Keratinocyte (primary cell): ENCODE data around the gene FOXO1. TPM values are rescaled to one million over a fixed set of nuclear protein-coding genes. Genes with fewer than 3 reads are reported as not detected.

Experiments
- DNase-seq: peaks from one replicate; pipeline ENCODE4 v3.0.0-alpha.2; 2011; ENCODE audit warnings: low read depth, missing footprints, low spot score
- FAIRE-seq: peaks from 2 replicates; lab custom pipeline; 2011; peaks lifted over from hg19 to GRCh38; lab: Jason Lieb, UNC
- H2AFZ ChIP-seq: 2 replicates; pipeline ENCODE4 v1.6.0; 2012; ENCODE audit warnings: low read length, control low read depth, inconsistent platforms; ENCODE audit not compliant: control insufficient read depth
- H3K27ac ChIP-seq: 2 replicates; pipeline ENCODE4 v1.5.1; 2011; ENCODE audit warnings: low read length; ENCODE audit not compliant: control insufficient read depth, insufficient read depth
- H3K27me3 ChIP-seq: 3 replicates; pipeline ENCODE4 v1.6.0; 2011; ENCODE audit warnings: low read length; ENCODE audit not compliant: control insufficient read depth, insufficient read depth; ENCODE audit errors: extremely low read depth
- H3K36me3 ChIP-seq, 2 experiments: 2 replicates in 1 of 2; 3 replicates in 1 of 2; pipeline ENCODE4 v1.5.1; 2011; ENCODE audit warnings: low read length in 2 of 2, mild to moderate bottlenecking in 1 of 2; ENCODE audit not compliant: control insufficient read depth in 2 of 2, insufficient read depth in 2 of 2; ENCODE audit errors: extremely low read depth in 1 of 2
- H3K4me1 ChIP-seq: 3 replicates; pipeline ENCODE4 v1.5.1; 2011; ENCODE audit warnings: low read length; ENCODE audit not compliant: control insufficient read depth, insufficient read depth; ENCODE audit errors: extremely low read depth
- H3K4me2 ChIP-seq: 3 replicates; pipeline ENCODE4 v1.6.0; 2011; ENCODE audit warnings: low read depth, low read length; ENCODE audit not compliant: control insufficient read depth, insufficient read depth; ENCODE audit errors: extremely low read depth
- H3K4me3 ChIP-seq, 3 experiments: fragments of 200-600 bp in 1 of 3; sonication (generic) in 1 of 3; 2 replicates in 2 of 3; 3 replicates in 1 of 3; pipeline ENCODE4 v1.5.1; 2011 to 2016; ENCODE audit warnings: low read length in 3 of 3, mild to moderate bottlenecking in 3 of 3, control low read depth in 2 of 3, inconsistent platforms in 1 of 3, low read depth in 1 of 3, mixed read lengths in 1 of 3, mixed run types in 1 of 3, moderate library complexity in 1 of 3; ENCODE audit not compliant: control insufficient read depth in 2 of 3, insufficient read depth in 2 of 3; ENCODE audit errors: extremely low read depth in 1 of 3
- H3K79me2 ChIP-seq: 2 replicates; pipeline ENCODE4 v1.6.0; 2012; ENCODE audit warnings: low read length; ENCODE audit not compliant: control insufficient read depth, insufficient read depth
- H3K9ac ChIP-seq: 3 replicates; pipeline ENCODE4 v1.6.0; 2011; ENCODE audit warnings: low read length; ENCODE audit not compliant: control insufficient read depth, insufficient read depth; ENCODE audit errors: extremely low read depth
- H3K9me1 ChIP-seq: 3 replicates; pipeline ENCODE4 v1.6.0; 2011; ENCODE audit warnings: low read length; ENCODE audit not compliant: control insufficient read depth, insufficient read depth; ENCODE audit errors: extremely low read depth
- H3K9me3 ChIP-seq: 2 replicates; pipeline ENCODE4 v1.5.1; 2012; ENCODE audit warnings: low read depth, low read length; ENCODE audit not compliant: control insufficient read depth
- H4K20me1 ChIP-seq: 3 replicates; pipeline ENCODE4 v1.6.0; 2011; ENCODE audit warnings: low read length; ENCODE audit not compliant: control insufficient read depth, insufficient read depth; ENCODE audit errors: extremely low read depth
- EZH2 ChIP-seq: IDR thresholded peaks from one replicate; pipeline ENCODE4 v1.6.1; 2012; ENCODE audit warnings: inconsistent platforms, mild to moderate bottlenecking, low read length, moderate library complexity
- dilution Hi-C: fragments of 300-500 bp; cut with MboI; formaldehyde crosslinking; loops from one replicate; pipeline ENCODE4 v1.7.0; 2020; ENCODE audit warnings: low sequenced_read_pairs; ENCODE audit not compliant: extremely low pct_ligation_motif_present
- polyA plus RNA-seq, 5 experiments: library from polyadenylated mRNA; depleted of rRNA in 3 of 5; stranded (reverse) in 3 of 5; stranded (forward) in 1 of 5; unstranded in 1 of 5; fragments of >200 nt; gene quantifications; 1 replicate in 1 of 5; 2 replicates in 3 of 5; 3 replicates in 1 of 5; pipeline versions ENCODE4 v1.2.1 to v1.2.3, GENCODE V29; 2011 to 2012; ENCODE audit warnings: missing spikeins in 2 of 5, low read depth in 1 of 5, low replicate concordance in 1 of 5
- TF ChIP-seq, protein P1 (sequence below), 3 experiments: IDR thresholded peaks in 1 of 3; conservative IDR thresholded peaks in 1 of 3; optimal IDR thresholded peaks in 1 of 3; 2 replicates in 2 of 3; 3 replicates in 1 of 3; pipeline versions ENCODE3 to v1.5.1; 2011; ENCODE audit warnings: low read length in 3 of 3, mild to moderate bottlenecking in 3 of 3, moderate library complexity in 2 of 3, control low read depth in 1 of 3, inconsistent platforms in 1 of 3; ENCODE audit not compliant: insufficient read depth in 2 of 3; ENCODE audit errors: extremely low read depth in 1 of 3

The FOXO1 gene
- polyA plus RNA-seq, 1 donor (not counting 4 experiments of a cell fraction or from before 2014, with no cell fraction given) = 8.3 TPM

DNA sequence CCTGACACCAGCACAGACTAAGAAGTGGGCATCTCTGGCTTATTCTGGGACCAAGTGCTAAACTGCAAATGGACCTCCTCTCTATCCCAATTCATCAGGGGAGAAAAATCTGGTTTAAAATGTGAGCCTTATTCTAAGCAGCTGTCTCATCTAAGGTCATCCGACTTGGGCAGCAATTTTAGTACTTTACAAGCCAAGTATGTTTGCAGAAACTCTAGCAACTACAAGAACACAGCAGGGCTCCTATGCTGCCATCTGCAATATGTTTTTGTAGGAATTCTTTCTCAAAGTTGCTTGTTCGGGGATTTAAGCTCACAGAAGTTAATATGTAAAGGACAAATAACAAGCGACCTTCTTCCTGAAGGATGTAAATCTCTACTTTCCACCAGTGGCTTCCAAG lies 113.1 kb downstream of the FOXO1 start:
- Histone ChIP-seq H2AFZ (no peak overlapping the region), H3K4me1 (peaks cover 3% of the 10 kb centered on the region), H3K4me2 (no peak overlapping the region), H3K9me1 (no peaks in the 10 kb centered on the region), H3K9ac (no peak overlapping the region), H3K9me3 (no peaks in the 10 kb centered on the region), H3K4me3 (no peak overlapping the region), H3K36me3 (no peaks in the 10 kb centered on the region), H3K27me3 (no peaks in the 10 kb centered on the region), H4K20me1 (no peaks in the 10 kb centered on the region), H3K27ac (no peak overlapping the region), H3K79me2 (no peaks in the 10 kb centered on the region)
- FAIRE-seq = no peak
- no peak for TF ChIP-seq EZH2
- TF ChIP-seq, protein P1, sequence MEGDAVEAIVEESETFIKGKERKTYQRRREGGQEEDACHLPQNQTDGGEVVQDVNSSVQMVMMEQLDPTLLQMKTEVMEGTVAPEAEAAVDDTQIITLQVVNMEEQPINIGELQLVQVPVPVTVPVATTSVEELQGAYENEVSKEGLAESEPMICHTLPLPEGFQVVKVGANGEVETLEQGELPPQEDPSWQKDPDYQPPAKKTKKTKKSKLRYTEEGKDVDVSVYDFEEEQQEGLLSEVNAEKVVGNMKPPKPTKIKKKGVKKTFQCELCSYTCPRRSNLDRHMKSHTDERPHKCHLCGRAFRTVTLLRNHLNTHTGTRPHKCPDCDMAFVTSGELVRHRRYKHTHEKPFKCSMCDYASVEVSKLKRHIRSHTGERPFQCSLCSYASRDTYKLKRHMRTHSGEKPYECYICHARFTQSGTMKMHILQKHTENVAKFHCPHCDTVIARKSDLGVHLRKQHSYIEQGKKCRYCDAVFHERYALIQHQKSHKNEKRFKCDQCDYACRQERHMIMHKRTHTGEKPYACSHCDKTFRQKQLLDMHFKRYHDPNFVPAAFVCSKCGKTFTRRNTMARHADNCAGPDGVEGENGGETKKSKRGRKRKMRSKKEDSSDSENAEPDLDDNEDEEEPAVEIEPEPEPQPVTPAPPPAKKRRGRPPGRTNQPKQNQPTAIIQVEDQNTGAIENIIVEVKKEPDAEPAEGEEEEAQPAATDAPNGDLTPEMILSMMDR (optimal IDR thresholded peaks at IDR 0.05 in 1 of 3, IDR thresholded peaks at IDR 0.05 in 1 of 3, conservative IDR thresholded peaks at IDR 0.05 in 1 of 3; ENCODE audit: extremely low read depth in 1 of 3, insufficient read depth in 2 of 3, low read length in 3 of 3) = no peak
- DNase-seq = no peak
- dilution Hi-C loops = no loop called here

DNA sequence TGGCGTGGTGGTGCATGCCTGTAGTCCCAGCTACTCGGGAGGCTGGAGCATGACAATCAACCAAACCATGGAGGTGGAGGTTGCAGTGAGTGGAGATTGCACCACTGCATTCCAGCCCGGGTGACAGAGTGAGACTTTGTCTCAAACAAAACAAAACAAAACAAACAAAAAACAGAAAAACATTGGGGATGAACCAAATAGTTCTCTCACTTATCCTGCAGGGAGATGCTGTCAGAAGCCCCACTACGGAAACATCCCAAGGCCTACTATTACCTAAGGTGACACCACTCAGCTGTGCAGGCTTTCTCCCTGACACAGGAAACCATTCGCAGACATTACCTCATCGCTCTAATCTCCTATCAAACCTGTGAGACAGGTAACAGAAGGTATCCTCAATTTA lies 113.5 kb downstream of the FOXO1 start:
- H3K9me3 ChIP-seq = no peaks in the 10 kb centered on the region
- FAIRE-seq (no peak), DNase-seq (no peak)
- no peak overlapping the region for H2AFZ ChIP-seq
- H3K79me2 ChIP-seq = no peaks in the 10 kb centered on the region
- no peak overlapping the region for H3K9ac ChIP-seq
- no peaks in the 10 kb centered on the region for H3K9me1 ChIP-seq
- no peaks in the 10 kb centered on the region for H3K36me3 ChIP-seq
- no peaks in the 10 kb centered on the region for H3K27me3 ChIP-seq
- TF ChIP-seq EZH2 = no peak
- TF ChIP-seq, protein P1 (optimal IDR thresholded peaks at IDR 0.05 in 1 of 3, IDR thresholded peaks at IDR 0.05 in 1 of 3, conservative IDR thresholded peaks at IDR 0.05 in 1 of 3; ENCODE audit: extremely low read depth in 1 of 3, insufficient read depth in 2 of 3, low read length in 3 of 3) = no peak
- H3K4me1 ChIP-seq = peaks cover 3% of the 10 kb centered on the region
- no peak overlapping the region for H3K27ac ChIP-seq
- no peak overlapping the region for H3K4me3 ChIP-seq
- dilution Hi-C loops = no loop called here
- no peak overlapping the region for H3K4me2 ChIP-seq
- no peaks in the 10 kb centered on the region for H4K20me1 ChIP-seq
